GM19238 (cell line): ENCODE data around the gene PARP8.

Experiments
- DNase-seq: peaks from one replicate; pipeline ENCODE4 v3.0.0; 2011; ENCODE audit warnings: low spot score; ENCODE audit not compliant: insufficient read length

Gene PARP8

GRCh38 chr5:50726475-50727148, 60.2 kb downstream of the PARP8 start:
- no peak for DNase-seq

- DNase-seq = no peak
These were observed 60.7 kb downstream of the PARP8 start for GRCh38 chr5:50727149-50727496.

- DNase-seq = no peak
These were observed 61.4 kb downstream of the PARP8 start for GRCh38 chr5:50727845-50728244.

GRCh38 chr5:50730336-50730735, 63.9 kb downstream of the PARP8 start:
- DNase-seq = no peak

- DNase-seq = no peak
These were observed 64.4 kb downstream of the PARP8 start for GRCh38 chr5:50730841-50731240.

- DNase-seq = no peak
These were observed 67.3 kb downstream of the PARP8 start for GRCh38 chr5:50733741-50734140.

- no peak for DNase-seq
These were observed 72.4 kb downstream of the PARP8 start for GRCh38 chr5:50738864-50739263.

GRCh38 chr5:50740832-50741231, 74.4 kb downstream of the PARP8 start:
- no peak for DNase-seq

- no peak for DNase-seq
These were observed 78.3 kb downstream of the PARP8 start for GRCh38 chr5:50744776-50745175.

GRCh38 chr5:50745221-50745910, 78.9 kb downstream of the PARP8 start:
- no peak for DNase-seq

- no peak for DNase-seq
These were observed 82.7 kb downstream of the PARP8 start for GRCh38 chr5:50749181-50749580.

- no peak for DNase-seq
These were observed 83.4 kb downstream of the PARP8 start for GRCh38 chr5:50749873-50750272.

GRCh38 chr5:50751064-50751657, 84.7 kb downstream of the PARP8 start:
- peak; percentile 16 for DNase-seq

GRCh38 chr5:50752800-50753199, 86.4 kb downstream of the PARP8 start:
- DNase-seq = no peak

- no peak for DNase-seq
These were observed 93.3 kb downstream of the PARP8 start for GRCh38 chr5:50759526-50760270.

- no peak for DNase-seq
These were observed 96.9 kb downstream of the PARP8 start for GRCh38 chr5:50763351-50763750.

GRCh38 chr5:50763846-50764245, 97.4 kb downstream of the PARP8 start:
- no peak for DNase-seq

- DNase-seq = no peak
These were observed 99.6 kb downstream of the PARP8 start for GRCh38 chr5:50766042-50766441.

- no peak for DNase-seq
These were observed 100.0 kb downstream of the PARP8 start for GRCh38 chr5:50766462-50766861.

- DNase-seq = no peak
These were observed 100.5 kb downstream of the PARP8 start for GRCh38 chr5:50766967-50767366.

GRCh38 chr5:50767588-50767987, 101.2 kb downstream of the PARP8 start:
- DNase-seq = no peak

- no peak for DNase-seq
These were observed 102.2 kb downstream of the PARP8 start for GRCh38 chr5:50768634-50769033.
